ENCODE measurements around the gene SENP6. TPM values are rescaled to one million over a fixed set of nuclear protein-coding genes. Genes with fewer than 3 reads are reported as not detected.

SENP6 gene
- total and polyA plus RNA-seq, 9 of the 15 experiments (the other 6 are each of a cell fraction or from before 2014, with no cell fraction given), result 11.1 to 79.4 (median 46.8) TPM

Small RNA genes lying within 50 kb of the gene (small RNA-seq; reads per million reads assigned to genes)
- not detected for gene RNU6-1016P
- not detected for gene RNU6-1338P
- gene RNU6-155P, result not detected

Other genes starting within 250 kb of the SENP6 start
- gene FILIP1, start 108.1 kb upstream of the SENP6 start, total RNA-seq (2014; rRNA removed), result 0.04 TPM in 1 of 2 replicates, not detected in the other
- gene FILIP1, start 108.1 kb upstream of the SENP6 start, total RNA-seq (2014; rRNA removed; fragmentation: Illumina TruSeq; extraction: Trizol), result 0.25 and 0.26 TPM in 2 replicates
- gene FILIP1, start 108.1 kb upstream of the SENP6 start, total RNA-seq (2015; rRNA removed; fragmentation: Illumina TruSeq; extraction: Trizol), result 0.11 and 0.14 TPM in 2 replicates
- gene FILIP1, start 108.1 kb upstream of the SENP6 start, total RNA-seq (2021), result 0.04 and 0.09 TPM in 2 replicates
- gene FILIP1, start 108.1 kb upstream of the SENP6 start, polyA plus RNA-seq (2011; rRNA removed), result 0.03 TPM in 1 of 2 replicates, not detected in the other
- gene FILIP1, start 108.1 kb upstream of the SENP6 start, polyA plus RNA-seq (2014; fragmentation: Illumina TruSeq; extraction: Trizol), result 0.15 and 0.21 TPM in 2 replicates
- gene FILIP1, start 108.1 kb upstream of the SENP6 start, polyA plus RNA-seq (2014; fragmentation: Nextera tagmentation; extraction: Ambion mirVana), result under 1 TPM; 0.07 to 0.11 TPM
- gene FILIP1, start 108.1 kb upstream of the SENP6 start, polyA plus RNA-seq (2014; rRNA removed), result 0.03 and 0.04 TPM in 2 replicates
- 1.7 and 3.8 TPM in 2 replicates for gene MYO6, start 147.4 kb downstream of the SENP6 start, total RNA-seq (2014; rRNA removed)
- 2.8 and 3.3 TPM in 2 replicates for gene MYO6, start 147.4 kb downstream of the SENP6 start, total RNA-seq (2014; rRNA removed; fragmentation: Illumina TruSeq; extraction: Trizol)
- 2.4 and 2.7 TPM in 2 replicates for gene MYO6, start 147.4 kb downstream of the SENP6 start, total RNA-seq (2015; rRNA removed; fragmentation: Illumina TruSeq; extraction: Trizol)
- gene MYO6, start 147.4 kb downstream of the SENP6 start, total RNA-seq (2021), result 5.4 and 5.5 TPM in 2 replicates
- 2.4 and 5.4 TPM in 2 replicates for gene MYO6, start 147.4 kb downstream of the SENP6 start, polyA plus RNA-seq (2011; rRNA removed)
- 4.3 and 4.7 TPM in 2 replicates for gene MYO6, start 147.4 kb downstream of the SENP6 start, polyA plus RNA-seq (2014; fragmentation: Illumina TruSeq; extraction: Trizol)
- 1 to 10 TPM; 1.3 to 1.5 TPM for gene MYO6, start 147.4 kb downstream of the SENP6 start, polyA plus RNA-seq (2014; fragmentation: Nextera tagmentation; extraction: Ambion mirVana)
- gene MYO6, start 147.4 kb downstream of the SENP6 start, polyA plus RNA-seq (2014; rRNA removed), result 2.6 and 2.8 TPM in 2 replicates

Measured in K562 (cell line).